IMR-90 (cell line): ENCODE measurements around the gene RSRC1. TPM values are rescaled to one million over a fixed set of nuclear protein-coding genes. Genes with fewer than 3 reads are reported as not detected.

ENCODE experiments used
- ATAC-seq: fragments of 200-7000 bp; cut with Tn5 transposase; 2 replicates; pipeline ENCODE4 v1.9.1; 2020; ENCODE audit warnings: low read depth, mild to moderate bottlenecking, moderate library complexity
- BruUV-seq: library from RNA; stranded (reverse); fragments of 400-500 nt; replicated peaks from 2 replicates; lab custom pipeline; 2021; lab: Mats Ljungman, UMichigan
- CTCF ChIA-PET: fragments of 300-600 bp; formaldehyde crosslinking; extraction: SDS; loops from one replicate; lab custom pipeline; 2021; ENCODE audit warnings: antibody characterized with exemption; lab: Yijun Ruan, JAX
- POLR2A ChIA-PET: fragments of 300-600 bp; sonication (Branson Sonifier 250); formaldehyde crosslinking; loops from one replicate; lab custom pipeline; 2022; ENCODE audit warnings: antibody characterized with exemption; ENCODE audit not compliant: unreplicated experiment; lab: Charles Lee
- DNase-seq: peaks from one replicate; pipeline ENCODE4 v3.0.0; 2013
- H2AFZ ChIP-seq: replicated peaks from 2 replicates; pipeline ENCODE3; 2013; ENCODE audit warnings: low read length, mild to moderate bottlenecking; ENCODE audit not compliant: poor library complexity
- H2AK5ac ChIP-seq: 2 replicates; pipeline ENCODE4 v1.6.1; 2013; ENCODE audit warnings: low read depth, low read length, inconsistent platforms
- H2AK9ac ChIP-seq: replicated peaks from 2 replicates; pipeline ENCODE3; 2013; ENCODE audit warnings: mild to moderate bottlenecking, low read depth, low read length, moderate library complexity; ENCODE audit not compliant: poor library complexity
- H2BK120ac ChIP-seq: 2 replicates; pipeline ENCODE4 v1.6.1; 2013; ENCODE audit warnings: low read depth, low read length, inconsistent platforms
- H2BK15ac ChIP-seq: 3 replicates; pipeline ENCODE4 v1.6.1; 2013; ENCODE audit warnings: low read depth, low read length, inconsistent platforms
- H2BK20ac ChIP-seq: 2 replicates; pipeline ENCODE4 v1.6.1; 2013; ENCODE audit warnings: low read depth, mild to moderate bottlenecking, inconsistent platforms, low read length, moderate library complexity
- H2BK5ac ChIP-seq: 2 replicates; pipeline ENCODE4 v1.6.1; 2013; ENCODE audit warnings: mild to moderate bottlenecking, low read depth, low read length, inconsistent platforms; ENCODE audit not compliant: poor library complexity, severe bottlenecking
- H3K14ac ChIP-seq: replicated peaks from 2 replicates; pipeline ENCODE4 v1.6.1; 2013; ENCODE audit warnings: low read depth, low read length, inconsistent platforms
- H3K18ac ChIP-seq: 2 replicates; pipeline ENCODE4 v1.6.1; 2013; ENCODE audit warnings: low read depth, low read length, control low read depth
- H3K23ac ChIP-seq: 2 replicates; pipeline ENCODE4 v1.6.1; 2013; ENCODE audit warnings: low read depth, low read length, inconsistent platforms
- H3K27ac ChIP-seq: 2 replicates; pipeline ENCODE4 v1.5.1; 2013; ENCODE audit warnings: mild to moderate bottlenecking, control low read depth, low read length; ENCODE audit not compliant: insufficient read depth
- H3K27me3 ChIP-seq: 2 replicates; pipeline ENCODE4 v1.6.1; 2013; ENCODE audit warnings: low read length; ENCODE audit not compliant: control insufficient read depth, insufficient read depth
- H3K36me3 ChIP-seq: 2 replicates; pipeline ENCODE4 v1.6.1; 2013; ENCODE audit warnings: low read length, mixed read lengths; ENCODE audit not compliant: control insufficient read depth, insufficient read depth
- H3K4ac ChIP-seq: 2 replicates; pipeline ENCODE4 v1.6.1; 2013; ENCODE audit warnings: low read depth, low read length, inconsistent platforms
- H3K4me1 ChIP-seq: 2 replicates; pipeline ENCODE4 v1.6.1; 2013; ENCODE audit warnings: low read length, mixed read lengths; ENCODE audit not compliant: control insufficient read depth, insufficient read depth
- H3K4me2 ChIP-seq: 2 replicates; pipeline ENCODE4 v1.6.1; 2013; ENCODE audit warnings: low read depth, mild to moderate bottlenecking, control low read depth, low read length, moderate library complexity
- H3K4me3 ChIP-seq: 2 replicates; pipeline ENCODE4 v1.5.1; 2013; ENCODE audit warnings: low read depth, mild to moderate bottlenecking, control low read depth, low read length, moderate library complexity; ENCODE audit not compliant: insufficient read depth
- H3K56ac ChIP-seq: 2 replicates; pipeline ENCODE4 v1.6.1; 2013; ENCODE audit warnings: low read length, inconsistent platforms; ENCODE audit not compliant: insufficient read depth; ENCODE audit errors: extremely low read depth
- H3K79me1 ChIP-seq, 2 experiments: 2 replicates each; pipeline ENCODE4 v1.6.1; 2013; ENCODE audit warnings: low read length in 2 of 2, inconsistent platforms in 1 of 2, low read depth in 1 of 2
- H3K9ac ChIP-seq: 2 replicates; pipeline ENCODE4 v1.6.1; 2013; ENCODE audit warnings: low read depth, low read length, control low read depth
- H3K9me1 ChIP-seq: 2 replicates; pipeline ENCODE4 v1.6.1; 2013; ENCODE audit warnings: low read length, inconsistent platforms; ENCODE audit not compliant: insufficient read depth
- H3K9me3 ChIP-seq: 2 replicates; pipeline ENCODE4 v1.6.1; 2013; ENCODE audit warnings: low read length; ENCODE audit not compliant: control insufficient read depth, insufficient read depth
- H4K20me1 ChIP-seq: 2 replicates; pipeline ENCODE4 v1.6.1; 2013; ENCODE audit warnings: low read length, inconsistent platforms; ENCODE audit not compliant: insufficient read depth
- H4K5ac ChIP-seq: 2 replicates; pipeline ENCODE4 v1.6.1; 2013; ENCODE audit warnings: mild to moderate bottlenecking, low read depth, low read length, control low read depth
- H4K8ac ChIP-seq, 2 experiments: 2 replicates each; pipeline ENCODE4 v1.6.1; 2013; ENCODE audit warnings: low read depth in 2 of 2, low read length in 2 of 2, control low read depth in 1 of 2, inconsistent platforms in 1 of 2
- H4K91ac ChIP-seq: 2 replicates; pipeline ENCODE4 v1.6.1; 2013; ENCODE audit warnings: low read depth, low read length, inconsistent platforms; ENCODE audit not compliant: insufficient read depth
- CEBPB ChIP-seq: IDR thresholded peaks from 2 replicates; pipeline ENCODE4 v1.6.1; 2012; ENCODE audit warnings: low read depth, low read length, improper control_type of control experiment
- CHD1 ChIP-seq: IDR thresholded peaks from 2 replicates; pipeline ENCODE4 v1.6.1; 2012; ENCODE audit warnings: low read depth, low read length, improper control_type of control experiment
- ELK1 ChIP-seq: fragments of 150-350 bp; IDR thresholded peaks from 2 replicates; pipeline ENCODE4 v1.6.1; 2016; ENCODE audit warnings: low read depth, mild to moderate bottlenecking, low read length, moderate library complexity, borderline replicate concordance
- MXI1 ChIP-seq: IDR thresholded peaks from 2 replicates; pipeline ENCODE4 v1.6.1; 2012; ENCODE audit warnings: low read depth, mild to moderate bottlenecking, low read length, moderate library complexity, borderline replicate concordance
- RCOR1 ChIP-seq: IDR thresholded peaks from 2 replicates; pipeline ENCODE4 v1.6.1; 2012; ENCODE audit warnings: mild to moderate bottlenecking, low read length, improper control_type of control experiment; ENCODE audit not compliant: insufficient replicate concordance
- RFX5 ChIP-seq: IDR thresholded peaks from 2 replicates; pipeline ENCODE4 v1.8.0; 2012; ENCODE audit warnings: low read depth, mild to moderate bottlenecking, low read length, moderate library complexity
- WGBS, 2 experiments: methylation state at CpG; one replicate each; pipeline versions ENCODE4 v1.1.5 to v1.1.7; 2013; ENCODE audit warnings: missing lambda C conversion rate in 2 of 2; ENCODE audit not compliant: insufficient read length in 1 of 2; ENCODE audit errors: extremely low coverage in 2 of 2; 5-methylcytosine and 5-hydroxymethylcytosine counted together
- dilution Hi-C: fragments of 300-500 bp; cut with HindIII; formaldehyde crosslinking; loops from one replicate; pipeline ENCODE4 v1.14.3; 2018; ENCODE audit warnings: low sequenced_read_pairs; ENCODE audit not compliant: unreplicated experiment
- in situ Hi-C: fragments of 300-500 bp; cut with MboI; formaldehyde crosslinking; loops from 3 replicates; pipeline ENCODE4 v1.14.3; 2019; ENCODE audit warnings: low sequenced_read_pairs, inconsistent platforms, mixed read lengths
- intact Hi-C: fragments of 100-400 bp; cut with micrococcal nuclease; formaldehyde crosslinking; loops from 2 replicates; pipeline ENCODE4 v1.10.0; 2022
- polyA plus RNA-seq, 3 experiments: library from polyadenylated mRNA; depleted of rRNA; stranded (reverse); fragments of >200 nt; gene quantifications; 2 replicates each; pipeline ENCODE4 v1.2.3, GENCODE V29; 2012; ENCODE audit warnings: low replicate concordance in 1 of 3
- total RNA-seq: library from RNA; depleted of rRNA; stranded (reverse); fragments of >200 nt; gene quantifications from 2 replicates; pipeline ENCODE4 v1.2.3, GENCODE V29; 2012

The RSRC1 gene
- total and polyA plus RNA-seq, 2 of the 4 experiments (the other 2 are of a cell fraction), result 3.8 to 41.8 TPM

- peaks cover 6% of the 10 kb centered on the region; the same call in 1 of the 2 replicates for H3K9me3 ChIP-seq
- no peak overlapping the region for H4K91ac ChIP-seq
- H2BK15ac ChIP-seq, result no peak overlapping the region
- H2BK20ac ChIP-seq, result no peak overlapping the region
- no peak overlapping the region for H4K8ac ChIP-seq
- BruUV-seq, result no TSS peak
- ChIA-PET CTCF (interaction anchor here (1.1 kb wide), 1 partner anchor 348 kb away, joined by 3 read pairs; no protein-coding TSS in a partner anchor), POLR2A (no interaction called here)
- no peak for DNase-seq
- no peak overlapping the region for H3K27ac ChIP-seq
- no peak for ATAC-seq
- H3K4me2 ChIP-seq, result no peak overlapping the region
- no peak for TF ChIP-seq RCOR1
- TF ChIP-seq MXI1, result no peak
- no peak for TF ChIP-seq ELK1
- no peak for TF ChIP-seq CHD1
- no peak for TF ChIP-seq CEBPB
- TF ChIP-seq RFX5, result no peak
- peaks cover 54% of the 10 kb centered on the region for H3K27me3 ChIP-seq
- peaks cover 8 to 14% of the 10 kb centered on the region in 2 experiments; a peak in 3 of 4 replicates for H3K79me1 ChIP-seq
- in situ Hi-C loops, result loop anchor here (25.0 kb wide), 1 partner anchor 679 kb away; no protein-coding TSS in a partner anchor
- no peak overlapping the region for H4K5ac ChIP-seq
- no peak overlapping the region for H2BK5ac ChIP-seq
- no peak overlapping the region for H3K56ac ChIP-seq
- dilution Hi-C loops, result no loop called here
- no peaks in the 10 kb centered on the region for H3K36me3 ChIP-seq
- no peaks in the 10 kb centered on the region for H3K9me1 ChIP-seq
- WGBS, 2 experiments, result 0% methylated on average over 1 of the region's 15 CpGs; no CpG with 5 or more reads in 1 of the 2 experiments
- no peak overlapping the region for H3K9ac ChIP-seq
- no peak overlapping the region for H3K4ac ChIP-seq
- no peak overlapping the region for H3K14ac ChIP-seq
- H2AK9ac ChIP-seq, result no peak overlapping the region
- H4K20me1 ChIP-seq, result peaks cover 5% of the 10 kb centered on the region; the same call in 1 of the 2 replicates
- no peak overlapping the region for H2AFZ ChIP-seq
- peaks cover 2% of the 10 kb centered on the region; the same call in 1 of the 2 replicates for H3K4me1 ChIP-seq
- no peak overlapping the region for H3K4me3 ChIP-seq
- H2BK120ac ChIP-seq, result no peak overlapping the region
- H3K23ac ChIP-seq, result no peak overlapping the region
- H2AK5ac ChIP-seq, result no peak overlapping the region
- intact Hi-C loops, result loop anchor here (5.0 to 10.0 kb wide), 4 partner anchors 204 to 576 kb away; partner anchors contain the start of gene GFM1
- H3K18ac ChIP-seq, result no peak overlapping the region
These were observed 2.1 kb upstream of the RSRC1 start for GRCh38 chr3:158107605-158108444.
